H4 (cell line): ENCODE measurements around the gene CYP27A1. TPM values are rescaled to one million over a fixed set of nuclear protein-coding genes. Genes with fewer than 3 reads are reported as not detected.

ENCODE experiments used
- DNase-seq: peaks from one replicate; pipeline ENCODE4 v3.0.0-alpha.2; 2015; ENCODE audit warnings: low spot score
- total RNA-seq: library from RNA; depleted of rRNA; stranded (reverse); fragments of >200 nt; shearing (Covaris generic); gene quantifications from 2 replicates; pipeline ENCODE4 v1.2.3, GENCODE V29; 2014; rRNA removed

CYP27A1 gene
- total RNA-seq, 1 experiment from 2014 or later: 0.21 TPM

DNA sequence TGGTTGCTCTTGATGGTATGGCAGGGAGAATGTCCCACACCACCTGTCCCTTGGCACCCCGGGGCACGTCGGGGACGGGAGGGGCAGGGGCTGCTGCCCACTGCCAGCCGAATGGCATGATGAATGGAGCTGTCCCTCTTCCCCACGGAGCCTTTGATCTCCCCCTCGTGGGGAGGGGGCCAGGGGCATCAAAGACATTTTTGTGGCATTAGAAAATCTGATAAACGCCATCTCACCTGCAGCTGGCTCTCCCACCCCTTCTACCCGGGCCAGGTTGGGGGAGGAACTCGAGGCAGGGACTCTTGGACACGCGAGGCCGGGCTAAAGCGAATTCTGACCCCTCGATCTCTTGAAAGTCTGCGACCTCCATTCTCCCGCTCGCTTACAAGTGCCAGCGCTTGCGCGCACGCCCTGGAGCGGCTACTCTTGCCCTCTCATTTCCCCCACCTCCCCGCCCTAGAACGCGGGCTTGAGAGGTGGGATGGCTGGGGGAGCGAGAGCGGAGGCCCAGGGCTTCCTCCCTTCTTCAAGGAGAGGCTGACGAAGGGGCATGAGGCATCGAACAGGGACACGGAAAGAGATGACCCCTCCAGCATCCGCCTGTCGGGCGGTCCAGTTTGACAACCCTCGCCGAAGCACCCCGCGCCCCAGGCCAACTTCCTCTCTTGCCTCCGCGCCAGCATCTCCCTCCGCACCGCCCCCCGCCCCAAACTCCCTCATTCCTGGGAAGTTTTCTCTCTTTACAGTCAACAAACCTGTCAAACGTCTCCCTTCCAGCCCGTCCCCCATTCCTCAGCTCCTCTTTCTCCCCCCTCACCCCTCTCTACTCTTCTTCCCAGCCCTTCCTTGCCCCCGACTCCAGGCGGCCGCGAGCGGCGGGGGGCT, 77.0 kb downstream of the CYP27A1 start:
- no peak for DNase-seq

GRCh38 chr2:218859556-218859987, 77.6 kb downstream of the CYP27A1 start, which contains the start of gene WNT6:
Gene WNT6, plus strand, starts transcription at chr2:218859805. Its CDS starts 233 bp downstream, at chr2:218860038.
- DNase-seq: no peak

DNA sequence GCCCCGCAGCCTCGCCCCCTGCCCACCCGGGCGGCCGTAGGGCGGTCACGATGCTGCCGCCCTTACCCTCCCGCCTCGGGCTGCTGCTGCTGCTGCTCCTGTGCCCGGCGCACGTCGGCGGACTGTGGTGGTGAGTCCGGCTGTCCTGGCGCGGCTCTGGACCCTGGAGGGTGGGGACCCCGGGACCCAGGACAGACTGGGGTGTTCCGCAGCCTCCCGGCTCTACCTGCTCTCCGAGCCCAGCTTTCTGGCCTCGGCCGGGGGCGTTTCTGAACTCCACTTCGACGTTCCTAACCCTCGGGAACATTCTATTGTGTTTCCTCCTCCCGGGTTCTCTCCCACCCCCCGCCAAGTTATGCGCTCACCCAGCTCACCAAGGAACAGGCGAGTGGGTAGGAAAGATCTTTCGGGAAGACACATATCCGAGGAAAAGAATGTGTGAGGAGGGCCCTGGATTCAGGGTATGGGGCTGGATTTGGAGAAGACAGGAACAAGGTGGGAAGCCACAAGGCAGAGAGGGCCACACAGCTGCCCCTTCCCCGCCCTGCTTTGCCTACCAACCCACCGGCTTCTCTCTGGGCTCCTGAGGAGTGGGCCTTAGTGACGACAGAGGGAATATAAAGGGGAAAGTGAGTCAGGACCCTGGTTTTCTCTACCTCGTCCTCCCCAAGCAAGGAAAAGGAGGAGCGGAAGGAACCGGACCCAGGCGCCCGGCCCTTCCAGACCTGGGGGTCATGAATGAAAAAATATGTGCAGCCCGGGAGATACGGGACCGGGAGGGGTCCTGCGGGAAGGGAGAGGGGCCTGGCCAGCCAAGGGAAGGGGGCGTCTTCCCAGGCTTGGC, 78.3 kb downstream of the CYP27A1 start:
- DNase-seq: no peak

- DNase-seq: no peak
Observed at GRCh38 chr2:218860950-218861381, 79.0 kb downstream of the CYP27A1 start.

DNA sequence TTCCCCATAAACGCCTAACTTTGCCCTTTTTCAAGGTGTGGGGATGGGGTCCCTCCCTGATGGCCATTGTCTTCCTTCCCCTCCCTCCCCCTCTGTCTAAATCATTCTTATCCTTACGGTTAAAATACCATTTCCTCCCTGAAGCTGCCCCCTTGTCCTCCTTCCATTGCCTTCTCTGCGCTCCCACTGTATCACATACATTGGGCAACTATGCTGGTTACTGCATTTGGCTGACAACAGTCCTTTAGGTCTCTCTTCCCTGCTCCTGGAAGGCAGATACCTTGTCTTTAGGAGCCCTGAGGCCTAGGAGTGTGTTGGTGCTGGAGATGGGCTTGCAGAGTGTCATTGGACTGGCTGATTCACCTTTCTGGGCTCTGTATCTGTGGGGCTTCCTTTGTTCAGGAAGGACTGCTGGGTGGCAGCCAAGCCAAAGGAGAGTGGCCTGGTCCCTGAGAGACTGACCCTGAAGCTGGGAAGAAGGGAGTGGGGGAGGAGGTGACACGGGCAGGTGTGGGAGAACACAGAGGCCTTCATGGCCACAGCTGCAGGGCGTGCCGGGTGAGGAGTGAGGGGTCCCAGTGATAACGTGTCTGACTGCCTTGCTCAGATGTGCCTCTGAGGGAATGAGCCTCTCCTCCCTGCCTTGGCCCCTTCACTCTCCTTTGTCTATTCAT, 79.8 kb downstream of the CYP27A1 start:
- DNase-seq: no peak

GRCh38 chr2:218863021-218863520, 81.1 kb downstream of the CYP27A1 start:
- no peak for DNase-seq

Other genes with a start within 250 kb of the CYP27A1 start
- gene USP37, start 213.8 kb upstream of the CYP27A1 start, total RNA-seq: 7.6 and 14.7 TPM in 2 replicates
- gene CNOT9, start 213.3 kb upstream of the CYP27A1 start, total RNA-seq: 111 and 119 TPM in 2 replicates
- 0.29 and 1.3 TPM in 2 replicates for gene PLCD4, start 174.2 kb upstream of the CYP27A1 start, total RNA-seq
- gene ZNF142, start 122.5 kb upstream of the CYP27A1 start, total RNA-seq: 4.2 and 6.8 TPM in 2 replicates
- 15.9 and 28.1 TPM in 2 replicates for gene BCS1L, start 122.5 kb upstream of the CYP27A1 start, total RNA-seq
- gene RNF25, start 110.1 kb upstream of the CYP27A1 start, total RNA-seq: 35.2 and 59.5 TPM in 2 replicates
- 10.4 and 19.5 TPM in 2 replicates for gene STK36, start 110.1 kb upstream of the CYP27A1 start, total RNA-seq
- gene TTLL4, start 71.3 kb upstream of the CYP27A1 start, total RNA-seq: 17.0 and 19.5 TPM in 2 replicates
- not detected in 2 replicates for gene PRKAG3, start 49.7 kb downstream of the CYP27A1 start, total RNA-seq
- 0.21 and 2.1 TPM in 2 replicates for gene WNT6, start 77.7 kb downstream of the CYP27A1 start, total RNA-seq
- gene WNT10A, start 98.7 kb downstream of the CYP27A1 start, total RNA-seq: 0.12 TPM in 1 of 2 replicates, not detected in the other
- gene CDK5R2, start 177.5 kb downstream of the CYP27A1 start, total RNA-seq: 0.45 and 0.75 TPM in 2 replicates
- gene FEV, start 203.0 kb downstream of the CYP27A1 start, total RNA-seq: not detected in 2 replicates
- gene CRYBA2, start 211.3 kb downstream of the CYP27A1 start, total RNA-seq: not detected in 2 replicates